ENCODE measurements around the gene ARSB.

ARSB gene

DNA sequence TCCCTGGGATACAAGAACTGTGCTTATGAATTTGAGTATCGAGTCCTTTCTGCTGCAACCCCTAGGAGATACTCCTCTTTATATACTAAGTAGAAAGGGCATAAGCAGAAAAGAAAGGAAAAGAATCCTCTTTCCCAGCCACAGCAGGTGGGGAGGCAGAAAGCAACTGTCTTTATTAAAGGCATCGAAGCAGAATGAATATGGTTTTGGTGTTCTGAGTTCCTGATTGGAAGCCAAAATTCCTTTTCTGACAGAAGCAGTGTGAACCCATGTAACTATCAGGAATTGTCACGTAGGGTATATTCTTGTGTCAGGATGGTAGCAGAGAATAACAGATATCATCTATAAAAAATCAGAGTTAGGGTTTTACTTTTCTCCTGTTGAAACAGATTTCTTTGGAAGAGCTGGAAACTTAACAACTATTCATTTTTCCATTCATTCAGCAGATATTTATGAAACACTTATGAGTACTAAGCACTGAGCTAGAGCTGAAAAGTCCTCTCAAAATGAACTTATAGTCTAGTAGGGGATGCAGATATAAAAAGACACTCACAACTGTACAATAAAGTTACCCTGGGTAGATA is 240.1 kb downstream of the ARSB start:
- TF ChIP-seq SUZ12 (IDR thresholded peaks at IDR 0.05) (no peak), L3MBTL2 (conservative IDR thresholded peaks at IDR 0.05) (no peak), ZNF384 (IDR thresholded peaks at IDR 0.05) (no peak), NFRKB (IDR thresholded peaks at IDR 0.05) (no peak), FOXM1 (IDR thresholded peaks at IDR 0.05; ENCODE audit: borderline replicate concordance) (no peak), SP1 (IDR thresholded peaks at IDR 0.05) (no peak), FOXA1 (IDR thresholded peaks at IDR 0.05) (no peak), ARNT (IDR thresholded peaks at IDR 0.05) (no peak), FOXK2 (IDR thresholded peaks at IDR 0.05) (no peak), ELF4 (IDR thresholded peaks at IDR 0.05) (no peak), TARDBP (IDR thresholded peaks at IDR 0.05) (no peak), BHLHE40 (IDR thresholded peaks at IDR 0.05; ENCODE audit: borderline replicate concordance) (no peak), HDGF (IDR thresholded peaks at IDR 0.05; ENCODE audit: borderline replicate concordance) (no peak), CTBP1 (IDR thresholded peaks at IDR 0.05; ENCODE audit: borderline replicate concordance) (no peak), LEF1 (IDR thresholded peaks at IDR 0.05; ENCODE audit: borderline replicate concordance) (no peak)
- TF ChIP-seq, protein P1, sequence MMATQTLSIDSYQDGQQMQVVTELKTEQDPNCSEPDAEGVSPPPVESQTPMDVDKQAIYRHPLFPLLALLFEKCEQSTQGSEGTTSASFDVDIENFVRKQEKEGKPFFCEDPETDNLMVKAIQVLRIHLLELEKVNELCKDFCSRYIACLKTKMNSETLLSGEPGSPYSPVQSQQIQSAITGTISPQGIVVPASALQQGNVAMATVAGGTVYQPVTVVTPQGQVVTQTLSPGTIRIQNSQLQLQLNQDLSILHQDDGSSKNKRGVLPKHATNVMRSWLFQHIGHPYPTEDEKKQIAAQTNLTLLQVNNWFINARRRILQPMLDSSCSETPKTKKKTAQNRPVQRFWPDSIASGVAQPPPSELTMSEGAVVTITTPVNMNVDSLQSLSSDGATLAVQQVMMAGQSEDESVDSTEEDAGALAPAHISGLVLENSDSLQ (IDR thresholded peaks at IDR 0.05) = no peak
- no peak for DNase-seq (ENCODE audit: extremely low spot score)
- ChIA-PET CTCF (no interaction called here), POLR2A (no interaction called here)

DNA sequence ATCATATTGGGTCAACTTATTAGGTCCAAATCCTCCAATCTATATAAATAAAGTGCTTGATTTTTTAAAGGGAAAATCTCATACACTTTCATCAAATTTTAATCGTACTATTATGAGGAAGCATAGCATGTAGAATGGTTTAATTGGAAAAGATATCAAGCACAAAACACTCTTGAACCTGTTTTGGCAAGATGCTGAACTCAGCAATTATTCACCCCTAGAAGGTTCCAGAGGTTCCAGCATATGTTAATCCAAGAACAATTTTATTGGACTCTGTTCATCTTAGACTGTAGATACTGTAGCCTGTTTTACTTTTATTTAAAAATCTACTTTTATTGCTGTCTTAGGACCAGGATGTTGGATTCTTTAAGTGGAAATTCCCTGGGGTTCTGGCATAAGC is 244.1 kb downstream of the ARSB start:
- POLR2A ChIA-PET = no interaction called here
- TF ChIP-seq SP1 (IDR thresholded peaks at IDR 0.05) (no peak), NFRKB (IDR thresholded peaks at IDR 0.05) (no peak), FOXM1 (IDR thresholded peaks at IDR 0.05; ENCODE audit: borderline replicate concordance) (no peak), LEF1 (IDR thresholded peaks at IDR 0.05; ENCODE audit: borderline replicate concordance) (no peak), ZNF384 (IDR thresholded peaks at IDR 0.05) (no peak), CTBP1 (IDR thresholded peaks at IDR 0.05; ENCODE audit: borderline replicate concordance) (no peak), HDGF (IDR thresholded peaks at IDR 0.05; ENCODE audit: borderline replicate concordance) (no peak), FOXK2 (IDR thresholded peaks at IDR 0.05) (no peak), FOXA1 (IDR thresholded peaks at IDR 0.05) (no peak), BHLHE40 (IDR thresholded peaks at IDR 0.05; ENCODE audit: borderline replicate concordance) (no peak), SUZ12 (IDR thresholded peaks at IDR 0.05) (no peak), ELF4 (IDR thresholded peaks at IDR 0.05) (no peak), TARDBP (IDR thresholded peaks at IDR 0.05) (no peak), L3MBTL2 (conservative IDR thresholded peaks at IDR 0.05) (no peak), ARNT (IDR thresholded peaks at IDR 0.05) (no peak)
- TF ChIP-seq, protein P1 (IDR thresholded peaks at IDR 0.05) = no peak
- CTCF ChIA-PET = no interaction called here
- no peak for DNase-seq (ENCODE audit: extremely low spot score)

DNA sequence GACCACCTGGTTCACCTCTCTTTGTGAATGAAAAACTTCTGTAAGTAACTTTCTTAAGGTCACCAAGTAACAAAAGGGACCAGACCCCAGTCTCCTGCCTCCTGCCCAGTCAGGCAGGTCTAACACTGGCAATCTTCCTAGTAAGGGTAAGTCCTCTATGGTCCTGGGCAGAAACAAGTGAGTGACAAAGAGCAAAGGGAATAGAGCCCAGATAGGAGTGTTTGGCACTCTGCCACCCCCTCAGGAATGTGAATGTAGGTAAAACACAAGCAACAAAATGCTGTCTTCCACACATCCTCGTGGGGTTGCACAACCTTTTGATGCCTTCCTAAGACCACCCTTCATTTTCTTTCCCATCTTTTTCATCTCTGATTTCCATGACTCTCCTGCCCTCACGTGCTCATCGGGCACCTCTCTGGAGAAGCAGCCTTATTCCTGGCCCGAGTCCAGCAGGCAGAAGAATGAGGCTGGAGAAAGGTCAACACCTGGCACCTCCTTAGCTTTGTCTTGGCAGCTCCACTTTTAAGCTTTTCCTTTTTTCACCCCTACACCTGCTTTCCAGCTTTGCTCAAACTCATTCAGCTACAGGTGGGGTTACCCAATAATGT is 246.3 kb downstream of the ARSB start:
- CTCF ChIA-PET = no interaction called here
- no peak for DNase-seq (ENCODE audit: extremely low spot score)

DNA sequence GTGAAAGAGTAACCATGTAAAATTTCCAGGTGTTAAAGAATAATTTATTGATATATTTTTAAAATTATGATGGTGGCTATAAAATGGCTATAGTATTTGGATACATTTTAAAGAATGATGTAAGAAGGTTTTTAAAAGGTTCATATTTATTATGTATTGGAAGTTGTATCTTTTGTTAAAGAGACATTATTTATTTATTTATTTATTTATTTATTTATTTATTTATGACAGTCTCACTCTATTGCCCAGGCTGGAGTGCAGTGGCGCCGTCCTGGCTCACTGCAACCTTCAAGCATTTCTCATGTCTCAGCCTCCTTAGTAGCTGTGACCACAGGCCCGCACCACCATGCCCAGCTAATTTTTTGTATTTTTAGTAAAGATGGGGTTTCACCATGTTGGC is 247.0 kb downstream of the ARSB start:
- DNase-seq (ENCODE audit: extremely low spot score) = no peak
- ChIA-PET CTCF (no interaction called here), POLR2A (no interaction called here)
- TF ChIP-seq LEF1 (IDR thresholded peaks at IDR 0.05; ENCODE audit: borderline replicate concordance) (no peak), BHLHE40 (IDR thresholded peaks at IDR 0.05; ENCODE audit: borderline replicate concordance) (no peak), TARDBP (IDR thresholded peaks at IDR 0.05) (no peak), FOXK2 (IDR thresholded peaks at IDR 0.05) (no peak), NFRKB (IDR thresholded peaks at IDR 0.05) (no peak), FOXA1 (IDR thresholded peaks at IDR 0.05) (no peak), ELF4 (IDR thresholded peaks at IDR 0.05) (no peak), SP1 (IDR thresholded peaks at IDR 0.05) (no peak), ZNF384 (IDR thresholded peaks at IDR 0.05) (no peak), HDGF (IDR thresholded peaks at IDR 0.05; ENCODE audit: borderline replicate concordance) (no peak), CTBP1 (IDR thresholded peaks at IDR 0.05; ENCODE audit: borderline replicate concordance) (no peak), SUZ12 (IDR thresholded peaks at IDR 0.05) (no peak), FOXM1 (IDR thresholded peaks at IDR 0.05; ENCODE audit: borderline replicate concordance) (no peak), ARNT (IDR thresholded peaks at IDR 0.05) (no peak), L3MBTL2 (conservative IDR thresholded peaks at IDR 0.05) (no peak)
- TF ChIP-seq, protein P1 (IDR thresholded peaks at IDR 0.05) = no peak

More for the DNA sequence above, 246.3 kb downstream of the ARSB start:
- TF ChIP-seq ELF4 (IDR thresholded peaks at IDR 0.05) (no peak), CTBP1 (IDR thresholded peaks at IDR 0.05; ENCODE audit: borderline replicate concordance) (no peak)
- POLR2A ChIA-PET = no interaction called here

DNA sequence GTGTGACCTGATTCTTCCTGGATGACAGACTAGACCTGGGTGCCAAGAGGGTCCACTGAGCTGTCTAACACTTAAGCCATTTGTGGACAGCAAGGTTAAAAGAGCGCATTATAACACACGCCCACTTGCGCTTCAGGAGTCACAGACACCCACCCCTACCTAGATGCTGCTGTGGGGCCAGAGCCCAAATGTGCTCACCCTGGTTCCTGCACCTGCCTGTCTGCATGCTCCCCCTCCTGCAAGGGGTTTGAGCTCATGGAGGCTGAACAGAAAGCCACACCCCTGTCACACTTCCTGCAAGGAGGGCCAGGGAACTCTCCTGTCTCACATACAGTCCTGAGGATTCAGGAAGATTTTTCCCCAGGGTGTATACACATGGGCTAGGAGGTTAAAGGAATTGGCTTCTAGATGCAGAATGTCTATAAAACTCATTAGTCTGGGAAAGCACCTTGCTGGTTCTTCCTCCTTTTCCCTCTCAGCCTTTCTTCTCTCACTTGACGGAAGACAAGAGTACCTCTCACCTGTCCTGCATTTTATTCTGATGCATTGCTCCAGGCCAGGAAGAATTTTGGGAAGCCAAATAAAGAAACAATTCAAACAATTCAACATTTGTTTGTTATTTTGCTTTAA is 249.2 kb downstream of the ARSB start:
- CTCF ChIA-PET = no interaction called here
- DNase-seq (ENCODE audit: extremely low spot score) = no peak
- TF ChIP-seq, protein P1 (IDR thresholded peaks at IDR 0.05) = no peak
- TF ChIP-seq FOXM1 (IDR thresholded peaks at IDR 0.05; ENCODE audit: borderline replicate concordance) = no peak
- TF ChIP-seq ZNF384 (IDR thresholded peaks at IDR 0.05) = no peak
- TF ChIP-seq NFRKB (IDR thresholded peaks at IDR 0.05) = no peak
- no peak for TF ChIP-seq HDGF (IDR thresholded peaks at IDR 0.05; ENCODE audit: borderline replicate concordance)
- no peak for TF ChIP-seq SUZ12 (IDR thresholded peaks at IDR 0.05)
- no peak for TF ChIP-seq BHLHE40 (IDR thresholded peaks at IDR 0.05; ENCODE audit: borderline replicate concordance)
- no peak for TF ChIP-seq ARNT (IDR thresholded peaks at IDR 0.05)
- TF ChIP-seq TARDBP (IDR thresholded peaks at IDR 0.05) = no peak
- no peak for TF ChIP-seq CTBP1 (IDR thresholded peaks at IDR 0.05; ENCODE audit: borderline replicate concordance)
- TF ChIP-seq ELF4 (IDR thresholded peaks at IDR 0.05) = no peak
- no peak for TF ChIP-seq FOXK2 (IDR thresholded peaks at IDR 0.05)
- no peak for TF ChIP-seq L3MBTL2 (conservative IDR thresholded peaks at IDR 0.05)
- TF ChIP-seq FOXA1 (IDR thresholded peaks at IDR 0.05) = no peak
- TF ChIP-seq LEF1 (IDR thresholded peaks at IDR 0.05; ENCODE audit: borderline replicate concordance) = no peak
- POLR2A ChIA-PET = no interaction called here
